ENCODE data around the gene WDR47.

DNA sequence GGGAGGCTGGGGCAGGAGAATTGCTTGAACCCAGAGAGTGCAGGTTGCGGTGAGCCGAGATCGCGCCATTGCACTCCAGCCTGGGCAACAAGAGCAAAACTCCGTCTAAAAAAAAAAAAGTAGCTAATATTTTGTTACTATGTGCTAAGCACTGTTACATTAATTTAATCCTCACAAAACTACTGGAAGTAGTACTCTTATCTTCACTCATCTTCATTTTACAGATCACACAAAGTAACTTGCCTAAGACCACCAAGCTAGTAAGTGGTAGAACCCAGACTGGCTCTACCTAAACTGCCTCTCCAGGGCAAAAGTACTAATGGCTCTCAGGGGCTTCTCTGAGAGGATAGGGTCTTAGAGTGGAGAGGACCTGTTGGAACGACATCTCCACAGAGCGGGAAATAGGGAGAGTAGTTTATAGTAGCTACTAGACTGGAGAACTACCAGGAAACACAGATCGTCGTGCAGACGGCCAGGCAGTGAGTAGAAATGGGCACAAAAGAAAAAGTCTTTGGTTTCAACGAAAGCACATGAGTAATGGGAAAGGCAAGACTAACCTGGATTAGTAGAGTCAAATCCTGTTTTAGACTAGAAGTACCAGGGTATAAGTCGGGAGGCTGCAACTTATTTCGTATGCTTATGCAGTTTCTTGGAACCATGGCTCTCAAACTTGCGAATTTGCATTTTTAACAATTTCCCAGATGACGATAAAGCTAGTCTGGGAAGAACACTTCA, 80.0 kb downstream of the WDR47 start:
- TF ChIP-seq EP300 (IDR thresholded peaks at IDR 0.05) (no peak), POLR2AphosphoS5 (IDR thresholded peaks at IDR 0.05) (no peak), POLR2A (IDR thresholded peaks at IDR 0.05) (no peak)
- TF ChIP-seq, protein P1, sequence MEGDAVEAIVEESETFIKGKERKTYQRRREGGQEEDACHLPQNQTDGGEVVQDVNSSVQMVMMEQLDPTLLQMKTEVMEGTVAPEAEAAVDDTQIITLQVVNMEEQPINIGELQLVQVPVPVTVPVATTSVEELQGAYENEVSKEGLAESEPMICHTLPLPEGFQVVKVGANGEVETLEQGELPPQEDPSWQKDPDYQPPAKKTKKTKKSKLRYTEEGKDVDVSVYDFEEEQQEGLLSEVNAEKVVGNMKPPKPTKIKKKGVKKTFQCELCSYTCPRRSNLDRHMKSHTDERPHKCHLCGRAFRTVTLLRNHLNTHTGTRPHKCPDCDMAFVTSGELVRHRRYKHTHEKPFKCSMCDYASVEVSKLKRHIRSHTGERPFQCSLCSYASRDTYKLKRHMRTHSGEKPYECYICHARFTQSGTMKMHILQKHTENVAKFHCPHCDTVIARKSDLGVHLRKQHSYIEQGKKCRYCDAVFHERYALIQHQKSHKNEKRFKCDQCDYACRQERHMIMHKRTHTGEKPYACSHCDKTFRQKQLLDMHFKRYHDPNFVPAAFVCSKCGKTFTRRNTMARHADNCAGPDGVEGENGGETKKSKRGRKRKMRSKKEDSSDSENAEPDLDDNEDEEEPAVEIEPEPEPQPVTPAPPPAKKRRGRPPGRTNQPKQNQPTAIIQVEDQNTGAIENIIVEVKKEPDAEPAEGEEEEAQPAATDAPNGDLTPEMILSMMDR (IDR thresholded peaks at IDR 0.05): no peak

Measured in stomach (tissue), 4 donors.